ENCODE results near the gene ITGB5. TPM values are rescaled to one million over a fixed set of nuclear protein-coding genes. Genes with fewer than 3 reads are reported as not detected.

The ITGB5 gene
- 67.2 and 89.4 TPM in 2 replicates for total RNA-seq (2014; rRNA removed)
- Bru-seq, nascent RNA = percentile 65 among the genes with signal in this experiment
- percentile 63 among the genes with signal in this experiment for BruChase-seq, experiment 1, labeled RNA remaining after a 6-hour chase
- percentile 63 among the genes with signal in this experiment for BruChase-seq, experiment 2, labeled RNA remaining after a 2-hour chase
- long read RNA-seq, full-length matches to known transcripts = 218 of 340 reads
- long read RNA-seq, partial matches to known transcripts = 47 of 340 reads
- long read RNA-seq, other reads (novel, unspliced or antisense) = 75 of 340 reads

- TF ChIP-seq EZH2 (IDR thresholded peaks at IDR 0.05; ENCODE audit: low read length, unreplicated experiment) = no peak
- no peak for TF ChIP-seq CTCF (conservative IDR thresholded peaks at IDR 0.05; ENCODE audit: low read depth, low read length)
- TF ChIP-seq EZH2phosphoT487 (IDR thresholded peaks at IDR 0.05; ENCODE audit: borderline replicate concordance, low read length) = no peak
- BruUV-seq (replicated peaks) = TSS peak; percentile 64
- H3K4me2 ChIP-seq (ENCODE audit: low read length) = peak within 1 kb of the TSS; percentile 98
- H3K79me2 ChIP-seq (ENCODE audit: low read length) = peaks cover 20% of the 10 kb centered on the region
- H3K27ac ChIP-seq (ENCODE audit: low read length) = peak within 1 kb of the TSS; percentile 50
- H3K9me3 ChIP-seq (ENCODE audit: low read length) = no peaks in the 10 kb centered on the region
- no peaks in the 10 kb centered on the region for H3K27me3 ChIP-seq (ENCODE audit: low read length)
- no peaks in the 10 kb centered on the region for H3K9me2 ChIP-seq (replicated peaks; ENCODE audit: low read length)
- DNase-seq (peak; percentile 70), ATAC-seq (peak; percentile 67)
- H3K36me3 ChIP-seq (ENCODE audit: low read depth, low read length) = no peaks in the 10 kb centered on the region
- ChIA-PET POLR2A (ENCODE audit: unreplicated experiment) (interaction anchor here (0.6 kb wide), 1 partner anchor 423 kb away, joined by 3 read pairs; no protein-coding TSS in a partner anchor), CTCF (interaction anchor here (1.0 kb wide), 1 partner anchor 101 kb away, joined by 3 read pairs; no protein-coding TSS in a partner anchor)
- H3K4me3 ChIP-seq (ENCODE audit: low read length) = peak within 1 kb of the TSS; percentile 83
- H3K9ac ChIP-seq (ENCODE audit: low read length) = peak within 1 kb of the TSS; percentile 74
- no peaks in the 10 kb centered on the region for H3F3A ChIP-seq (ENCODE audit: low read length, unreplicated experiment)
- peaks cover 36% of the 10 kb centered on the region for H3K4me1 ChIP-seq (ENCODE audit: insufficient read depth, low read length)
- intact Hi-C loops (cut with micrococcal nuclease) = loop anchor here (1.0 kb wide), 1 partner anchor 8 kb away; no protein-coding TSS in a partner anchor
- H2AFZ ChIP-seq (ENCODE audit: low read length) = peak within 1 kb of the TSS; percentile 82
- H4K20me1 ChIP-seq (ENCODE audit: low read length) = no peaks in the 10 kb centered on the region
Measured at GRCh38 chr3:124887177-124887931, at the start of gene ITGB5. ITGB5 (minus strand) TSS chr3:124887365; CDS start chr3:124887000, 365 bp downstream.

- ATAC-seq (no peak), DNase-seq (no peak)
- CTCF ChIA-PET = interaction anchor here (0.5 kb wide), 1 partner anchor 15 kb away, joined by 6 read pairs; no protein-coding TSS in a partner anchor
- TF ChIP-seq EZH2phosphoT487 (IDR thresholded peaks at IDR 0.05; ENCODE audit: borderline replicate concordance, low read length) (no peak), CTCF (conservative IDR thresholded peaks at IDR 0.05; ENCODE audit: low read depth, low read length) (no peak), EZH2 (IDR thresholded peaks at IDR 0.05; ENCODE audit: low read length, unreplicated experiment) (no peak)
- no peak overlapping the region for H3K4me2 ChIP-seq (ENCODE audit: low read length)
- no peak overlapping the region for H3K4me3 ChIP-seq (ENCODE audit: low read length)
- no peak overlapping the region for H2AFZ ChIP-seq (ENCODE audit: low read length)
- H3K27me3 ChIP-seq (ENCODE audit: low read length) = no peaks in the 10 kb centered on the region
- peaks cover 4% of the 10 kb centered on the region; the same call in 1 of the 2 replicates for H3K4me1 ChIP-seq (ENCODE audit: insufficient read depth, low read length)
- no peak overlapping the region for H3K27ac ChIP-seq (ENCODE audit: low read length)
- no peaks in the 10 kb centered on the region for H3F3A ChIP-seq (ENCODE audit: low read length, unreplicated experiment)
- POLR2A ChIA-PET (ENCODE audit: unreplicated experiment) = no interaction called here
- no peak overlapping the region for H3K9ac ChIP-seq (ENCODE audit: low read length)
- H3K36me3 ChIP-seq (ENCODE audit: low read depth, low read length) = no peaks in the 10 kb centered on the region
- BruUV-seq (replicated peaks) = no TSS peak
- H3K79me2 ChIP-seq (ENCODE audit: low read length) = no peaks in the 10 kb centered on the region
- intact Hi-C loops (cut with micrococcal nuclease) = no loop called here
- H3K9me3 ChIP-seq (ENCODE audit: low read length) = no peaks in the 10 kb centered on the region
- no peaks in the 10 kb centered on the region for H4K20me1 ChIP-seq (ENCODE audit: low read length)
- H3K9me2 ChIP-seq (replicated peaks; ENCODE audit: low read length) = no peaks in the 10 kb centered on the region
Measured at GRCh38 chr3:124935794-124936542, 48.8 kb upstream of the ITGB5 start.
